ENCODE data around the gene NAGPA. TPM values are rescaled to one million over a fixed set of nuclear protein-coding genes. Genes with fewer than 3 reads are reported as not detected.

NAGPA gene
- total RNA-seq, 4 donors from 2014 or later = 15.1 to 27.5 (median 27.4) TPM

- in situ Hi-C loops (cut with MboI; ENCODE audit: low sequenced_read_pairs in 4 of 4) (no loop called here), intact Hi-C loops (cut with DNase I; ENCODE audit: low total_unique reads) (no loop called here)
- Histone ChIP-seq H3K36me3 (no peaks in the 10 kb centered on the region), H3K4me1 (no peaks in the 10 kb centered on the region), H3K27ac (no peak overlapping the region), H3K27me3 (no peaks in the 10 kb centered on the region), H3K9me3 (no peaks in the 10 kb centered on the region), H3K4me3 (no peak overlapping the region)
- ATAC-seq (no peak), DNase-seq (no peak)
- no peak for TF ChIP-seq POLR2A (IDR thresholded peaks at IDR 0.05)
- no peak for TF ChIP-seq CTCF (IDR thresholded peaks at IDR 0.05 in 4 of 5, conservative IDR thresholded peaks at IDR 0.05 in 1 of 5)
Measured at GRCh38 chr16:5012887-5013286, 20.8 kb downstream of the NAGPA start.

GRCh38 chr16:5011637-5012036 lies 22.1 kb downstream of the NAGPA start:
- Histone ChIP-seq H3K4me3 (no peak overlapping the region), H3K27me3 (no peaks in the 10 kb centered on the region), H3K36me3 (no peaks in the 10 kb centered on the region), H3K9me3 (no peaks in the 10 kb centered on the region), H3K4me1 (no peaks in the 10 kb centered on the region), H3K27ac (no peak overlapping the region)
- in situ Hi-C loops (cut with MboI; ENCODE audit: low sequenced_read_pairs in 4 of 4) (no loop called here), intact Hi-C loops (cut with DNase I; ENCODE audit: low total_unique reads) (no loop called here)
- ATAC-seq (no peak), DNase-seq (no peak)
- no peak for TF ChIP-seq POLR2A (IDR thresholded peaks at IDR 0.05)
- no peak for TF ChIP-seq CTCF (IDR thresholded peaks at IDR 0.05 in 4 of 5, conservative IDR thresholded peaks at IDR 0.05 in 1 of 5)

GRCh38 chr16:5010576-5011329 lies 23.0 kb downstream of the NAGPA start:
- Histone ChIP-seq H3K36me3 (no peaks in the 10 kb centered on the region), H3K27ac (no peak overlapping the region), H3K4me1 (no peaks in the 10 kb centered on the region), H3K27me3 (no peaks in the 10 kb centered on the region), H3K4me3 (no peak overlapping the region), H3K9me3 (no peaks in the 10 kb centered on the region)
- ATAC-seq = no peak
- TF ChIP-seq POLR2A (IDR thresholded peaks at IDR 0.05) = no peak
- TF ChIP-seq CTCF (IDR thresholded peaks at IDR 0.05 in 4 of 5, conservative IDR thresholded peaks at IDR 0.05 in 1 of 5) = no peak
- intact Hi-C loops (cut with DNase I; ENCODE audit: low total_unique reads) = no loop called here
- in situ Hi-C loops (cut with MboI; ENCODE audit: low sequenced_read_pairs in 4 of 4) = no loop called here
- DNase-seq = no peak

- no peak for ATAC-seq
- no peak for DNase-seq
- intact Hi-C loops (cut with DNase I; ENCODE audit: low total_unique reads) = no loop called here
- Histone ChIP-seq H3K27me3 (no peaks in the 10 kb centered on the region), H3K4me1 (no peaks in the 10 kb centered on the region), H3K4me3 (no peak overlapping the region), H3K27ac (no peak overlapping the region), H3K36me3 (no peaks in the 10 kb centered on the region), H3K9me3 (no peaks in the 10 kb centered on the region)
- TF ChIP-seq CTCF (IDR thresholded peaks at IDR 0.05 in 4 of 5, conservative IDR thresholded peaks at IDR 0.05 in 1 of 5) = no peak
- in situ Hi-C loops (cut with MboI; ENCODE audit: low sequenced_read_pairs in 4 of 4) = no loop called here
Measured at GRCh38 chr16:5008311-5008731, 25.4 kb downstream of the NAGPA start.

- Histone ChIP-seq H3K4me1 (no peaks in the 10 kb centered on the region), H3K36me3 (no peaks in the 10 kb centered on the region), H3K4me3 (no peak overlapping the region), H3K27me3 (no peaks in the 10 kb centered on the region), H3K9me3 (no peaks in the 10 kb centered on the region), H3K27ac (no peak overlapping the region)
- in situ Hi-C loops (cut with MboI; ENCODE audit: low sequenced_read_pairs in 4 of 4) (no loop called here), intact Hi-C loops (cut with DNase I; ENCODE audit: low total_unique reads) (no loop called here)
- no peak for DNase-seq
- ATAC-seq = no peak
- no peak for TF ChIP-seq POLR2A (IDR thresholded peaks at IDR 0.05)
- TF ChIP-seq CTCF (IDR thresholded peaks at IDR 0.05 in 4 of 5, conservative IDR thresholded peaks at IDR 0.05 in 1 of 5) = no peak
Measured at GRCh38 chr16:5007256-5007655, 26.5 kb downstream of the NAGPA start.

All from gastrocnemius medialis (tissue), 4 donors.